Endothelial cell of umbilical vein (primary cell): ENCODE data around the gene BAG5. TPM values are rescaled to one million over a fixed set of nuclear protein-coding genes. Genes with fewer than 3 reads are reported as not detected.

Experiments used
- BruUV-seq: library from RNA; stranded (reverse); fragments of 400-500 nt; replicated peaks from 2 replicates; lab custom pipeline; 2021; lab: Mats Ljungman, UMichigan
- CTCF ChIA-PET: fragments of 300-600, 350-600 bp; sonication (Branson Sonifier 250); formaldehyde crosslinking; loops from one replicate; lab custom pipeline; 2021; ENCODE audit warnings: antibody characterized with exemption, inconsistent platforms; lab: Charles Lee
- POLR2A ChIA-PET: fragments of 300-600, 350-600 bp; sonication (Branson Sonifier 250); formaldehyde crosslinking; loops from one replicate; lab custom pipeline; 2021; ENCODE audit warnings: antibody characterized with exemption, inconsistent platforms; lab: Charles Lee
- DNase-seq: peaks from one replicate; pipeline ENCODE4 v3.0.0-alpha.2; 2011; ENCODE audit warnings: low read depth, low spot score
- FAIRE-seq: peaks from 2 replicates; lab custom pipeline; 2011; peaks lifted over from hg19 to GRCh38; lab: Jason Lieb, UNC
- H2AFZ ChIP-seq: 2 replicates; pipeline ENCODE4 v1.6.0; 2012; ENCODE audit warnings: low read depth, low read length, control low read depth, inconsistent platforms
- H3K27ac ChIP-seq: 2 replicates; pipeline ENCODE4 v1.5.1; 2011; ENCODE audit warnings: low read depth, mild to moderate bottlenecking, control low read depth, low read length, moderate library complexity; ENCODE audit not compliant: insufficient read depth
- H3K27me3 ChIP-seq, 2 experiments: 2 replicates each; pipeline versions ENCODE4 v1.6.0 to v1.6.1; 2011; ENCODE audit warnings: low read length in 2 of 2, mixed read lengths in 1 of 2; ENCODE audit not compliant: control insufficient read depth in 2 of 2, insufficient read depth in 2 of 2
- H3K36me3 ChIP-seq, 2 experiments: 2 replicates in 1 of 2; 3 replicates in 1 of 2; pipeline ENCODE4 v1.5.1; 2011; ENCODE audit warnings: low read length in 2 of 2, mild to moderate bottlenecking in 1 of 2, moderate library complexity in 1 of 2; ENCODE audit not compliant: control insufficient read depth in 2 of 2, insufficient read depth in 2 of 2; ENCODE audit errors: extremely low read depth in 1 of 2
- H3K4me1 ChIP-seq: 3 replicates; pipeline ENCODE4 v1.5.1; 2011; ENCODE audit warnings: mild to moderate bottlenecking, low read length; ENCODE audit not compliant: control insufficient read depth, insufficient read depth; ENCODE audit errors: extremely low read depth
- H3K4me2 ChIP-seq: 2 replicates; pipeline ENCODE4 v1.6.1; 2011; ENCODE audit warnings: low read length, control low read depth, mixed read lengths; ENCODE audit not compliant: insufficient read depth
- H3K4me3 ChIP-seq, 3 experiments: fragments of 200-600 bp in 1 of 3; sonication (generic), shearing (Covaris generic) in 1 of 3; replicated peaks in 1 of 3; 2 replicates each; pipeline ENCODE4 v1.5.1; 2011 to 2016; ENCODE audit warnings: control low read depth in 3 of 3, low read length in 3 of 3, mild to moderate bottlenecking in 2 of 3, inconsistent platforms in 1 of 3, low read depth in 1 of 3, moderate library complexity in 1 of 3; ENCODE audit not compliant: insufficient read depth in 1 of 3
- H3K79me2 ChIP-seq: 2 replicates; pipeline ENCODE4 v1.6.0; 2012; ENCODE audit warnings: low read length, inconsistent platforms; ENCODE audit not compliant: control insufficient read depth, insufficient read depth
- H3K9ac ChIP-seq: replicated peaks from 2 replicates; pipeline ENCODE3; 2011; ENCODE audit warnings: low read length, control low read depth; ENCODE audit not compliant: insufficient read depth; ENCODE audit errors: extremely low read depth
- H3K9me1 ChIP-seq: replicated peaks from 3 replicates; pipeline ENCODE4 v1.6.0; 2011; ENCODE audit warnings: mild to moderate bottlenecking, low read length; ENCODE audit not compliant: control insufficient read depth, insufficient read depth; ENCODE audit errors: extremely low read depth
- H3K9me3 ChIP-seq: replicated peaks from 2 replicates; pipeline ENCODE4 v1.5.1; 2012; ENCODE audit warnings: low read length, inconsistent platforms; ENCODE audit not compliant: control insufficient read depth, insufficient read depth
- H4K20me1 ChIP-seq: replicated peaks from 2 replicates; pipeline ENCODE3; 2011; ENCODE audit warnings: mild to moderate bottlenecking, low read length; ENCODE audit not compliant: control insufficient read depth, insufficient read depth; ENCODE audit errors: extremely low read depth
- CTCF ChIP-seq, 2 donors: IDR thresholded peaks; 1 replicate in 1 of 2; 2 replicates in 1 of 2; pipeline ENCODE4 v1.5.1; 2011; ENCODE audit warnings: low read length in 2 of 2, mild to moderate bottlenecking in 2 of 2, moderate library complexity in 2 of 2, control low read depth in 1 of 2, inconsistent platforms in 1 of 2, low read depth in 1 of 2; ENCODE audit not compliant: insufficient read depth in 1 of 2; ENCODE audit errors: extremely low read depth in 1 of 2
- EZH2 ChIP-seq: IDR thresholded peaks from 2 replicates; pipeline ENCODE4 v1.6.1; 2012; ENCODE audit warnings: borderline replicate concordance, low read depth, mild to moderate bottlenecking, moderate library complexity, low read length, inconsistent platforms; ENCODE audit not compliant: severe bottlenecking
- FOS ChIP-seq: IDR thresholded peaks from 2 replicates; pipeline ENCODE4 v1.6.1; 2011; ENCODE audit warnings: mild to moderate bottlenecking, low read length, moderate library complexity, borderline replicate concordance; ENCODE audit not compliant: insufficient read depth
- GATA2 ChIP-seq: IDR thresholded peaks from 2 replicates; pipeline ENCODE4 v1.7.0; 2011; ENCODE audit warnings: low read depth, mild to moderate bottlenecking, moderate library complexity, mixed read lengths, low read length; ENCODE audit not compliant: insufficient read length, insufficient read depth
- JUN ChIP-seq: IDR thresholded peaks from 2 replicates; pipeline ENCODE4 v1.6.1; 2011; ENCODE audit warnings: borderline replicate concordance, low read depth; ENCODE audit not compliant: insufficient read length, insufficient read depth
- MAX ChIP-seq: IDR thresholded peaks from 2 replicates; pipeline ENCODE4 v1.6.1; 2011; ENCODE audit not compliant: insufficient read depth, insufficient read length
- MYC ChIP-seq: IDR thresholded peaks from one replicate; pipeline ENCODE4 v1.6.1; 2011; ENCODE audit warnings: mild to moderate bottlenecking, low read depth, low read length
- POLR2A ChIP-seq: IDR thresholded peaks from 2 replicates; pipeline ENCODE4 v1.6.1; 2012; ENCODE audit warnings: low read depth, mild to moderate bottlenecking, control low read depth, low read length
- dilution Hi-C: fragments of 300-500 bp; cut with MboI; formaldehyde crosslinking; loops from one replicate; pipeline ENCODE4 v1.15.0; 2019; ENCODE audit warnings: low sequenced_read_pairs; ENCODE audit not compliant: extremely low pct_ligation_motif_present
- intact Hi-C: fragments of 100-400 bp; cut with micrococcal nuclease; formaldehyde crosslinking; loops from one replicate; pipeline ENCODE4 v1.10.0; 2022
- polyA plus RNA-seq, 4 experiments: library from polyadenylated mRNA; depleted of rRNA in 3 of 4; stranded (reverse) in 3 of 4; unstranded in 1 of 4; fragments of >200 nt; gene quantifications; 2 replicates each; pipeline versions ENCODE4 v1.2.1 to v1.2.3, GENCODE V29; 2011 to 2012; ENCODE audit warnings: missing spikeins in 1 of 4
- total RNA-seq: library from RNA; stranded (reverse); gene quantifications from 2 replicates; pipeline ENCODE4 v1.2.3, GENCODE V29; 2021

The BAG5 gene
- total and polyA plus RNA-seq, 2 donors (not counting 3 experiments of a cell fraction or from before 2014, with no cell fraction given): 6.3 to 32.5 TPM

GRCh38 chr14:103548463-103549351 lies 13.8 kb downstream of the BAG5 start:
- intact Hi-C loops (no loop called here), dilution Hi-C loops (no loop called here)
- H3K27ac ChIP-seq: no peak overlapping the region
- no TSS peak for BruUV-seq
- POLR2A ChIA-PET: interaction anchor here (0.8 kb wide), 1 partner anchor 30 kb away, joined by 3 read pairs; no protein-coding TSS in a partner anchor
- no peaks in the 10 kb centered on the region for H3K4me1 ChIP-seq
- CTCF ChIA-PET: interaction anchor here (1.5 to 14.4 kb wide), 4 partner anchors 11 to 49 kb away, joined by 3 to 209 read pairs (median 16); partner anchors contain the start of gene CKB
- H3K79me2 ChIP-seq: no peaks in the 10 kb centered on the region
- H2AFZ ChIP-seq: no peak overlapping the region
- DNase-seq (no peak), FAIRE-seq (no peak)
- no peak overlapping the region for H3K9ac ChIP-seq
- H3K36me3 ChIP-seq: no peaks in the 10 kb centered on the region
- H3K4me3 ChIP-seq: no peak overlapping the region
- no peaks in the 10 kb centered on the region for H4K20me1 ChIP-seq
- no peaks in the 10 kb centered on the region for H3K9me3 ChIP-seq
- no peak overlapping the region for H3K4me2 ChIP-seq
- H3K27me3 ChIP-seq: no peaks in the 10 kb centered on the region
- TF ChIP-seq JUN (no peak), POLR2A (no peak), MAX (no peak), GATA2 (no peak), FOS (no peak), CTCF (IDR thresholded peaks at IDR 0.05; ENCODE audit: extremely low read depth in 1 of 2, insufficient read depth in 1 of 2, low read depth in 1 of 2, low read length in 2 of 2) (no peak), EZH2 (no peak), MYC (no peak)
- H3K9me1 ChIP-seq: no peaks in the 10 kb centered on the region
